Activated naive CD8-positive, alpha-beta T cell treated with anti-CD3 and anti-CD28 coated beads, Interleukin-2, amount 10 ng/mL, durations not matched to agents 7 days and 5 days (primary cell): ENCODE data around the gene CASP7. TPM values are rescaled to one million over a fixed set of nuclear protein-coding genes. Genes with fewer than 3 reads are reported as not detected.

Experiments
- ATAC-seq: fragments of 150-1000 bp; cut with Tn5 transposase; one replicate; pipeline ENCODE4 v1.10.0; 2021; ENCODE audit warnings: low read depth, moderate library complexity
- POLR2A ChIA-PET: fragments of 350-600 bp; sonication (Branson Sonifier 250); formaldehyde crosslinking; loops from one replicate; lab custom pipeline; 2021; ENCODE audit warnings: antibody characterized with exemption; lab: Charles Lee
- DNase-seq: peaks from one replicate; pipeline ENCODE4 v3.0.0; 2021
- H3K27ac Mint-ChIP-seq: one replicate; pipeline ENCODE4 v1.8.0; 2022; ENCODE audit warnings: mild to moderate bottlenecking, mixed read lengths
- H3K27me3 Mint-ChIP-seq: one replicate; pipeline ENCODE4 v1.8.0; 2022; ENCODE audit warnings: mild to moderate bottlenecking, moderate library complexity, mixed read lengths
- H3K36me3 Mint-ChIP-seq: one replicate; pipeline ENCODE4 v1.8.0; 2021; ENCODE audit warnings: mild to moderate bottlenecking, mixed read lengths
- H3K4me1 Mint-ChIP-seq: one replicate; pipeline ENCODE4 v1.8.0; 2021; ENCODE audit warnings: mixed read lengths
- H3K4me3 Mint-ChIP-seq: one replicate; pipeline ENCODE4 v1.8.0; 2022; ENCODE audit warnings: mild to moderate bottlenecking, moderate library complexity, mixed read lengths
- H3K9me3 Mint-ChIP-seq: one replicate; pipeline ENCODE4 v1.8.0; 2021; ENCODE audit warnings: mixed read lengths
- total RNA-seq, 2 experiments: library from RNA; stranded (reverse); gene quantifications; one replicate each; pipeline ENCODE4 v1.2.3, GENCODE V29; 2021

The CASP7 gene
- total RNA-seq, 2 experiments from 2014 or later, result 32.6 to 35.9 TPM

DNA sequence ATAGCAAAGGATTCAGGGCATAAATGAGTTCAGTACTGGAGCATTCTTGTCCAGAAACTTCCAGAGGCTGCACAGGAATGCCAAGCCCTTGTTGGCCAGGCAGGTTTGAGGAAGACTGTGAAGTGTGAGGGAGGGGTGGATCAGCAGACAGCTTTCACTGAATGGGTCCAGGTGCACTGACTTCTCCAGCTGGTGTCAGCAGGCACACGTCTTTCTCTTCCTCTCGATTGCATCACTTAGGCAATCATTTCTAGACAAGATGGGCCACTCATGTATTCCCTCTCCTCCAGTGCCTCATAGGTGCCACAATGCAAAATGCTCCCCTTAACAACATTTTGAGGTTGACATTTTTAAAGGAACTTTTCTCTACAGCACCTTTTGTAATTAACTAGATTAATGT is 56.2 kb downstream of the CASP7 start:
- peaks cover 2% of the 10 kb centered on the region for H3K4me1 Mint-ChIP-seq
- ATAC-seq, result no peak
- H3K36me3 Mint-ChIP-seq, result peaks cover 7% of the 10 kb centered on the region
- no peak overlapping the region for H3K27ac Mint-ChIP-seq
- no peaks in the 10 kb centered on the region for H3K9me3 Mint-ChIP-seq
- no peak for DNase-seq
- no peak overlapping the region for H3K4me3 Mint-ChIP-seq
- H3K27me3 Mint-ChIP-seq, result peaks cover under 1% of the 10 kb centered on the region
- POLR2A ChIA-PET, result no interaction called here

DNA sequence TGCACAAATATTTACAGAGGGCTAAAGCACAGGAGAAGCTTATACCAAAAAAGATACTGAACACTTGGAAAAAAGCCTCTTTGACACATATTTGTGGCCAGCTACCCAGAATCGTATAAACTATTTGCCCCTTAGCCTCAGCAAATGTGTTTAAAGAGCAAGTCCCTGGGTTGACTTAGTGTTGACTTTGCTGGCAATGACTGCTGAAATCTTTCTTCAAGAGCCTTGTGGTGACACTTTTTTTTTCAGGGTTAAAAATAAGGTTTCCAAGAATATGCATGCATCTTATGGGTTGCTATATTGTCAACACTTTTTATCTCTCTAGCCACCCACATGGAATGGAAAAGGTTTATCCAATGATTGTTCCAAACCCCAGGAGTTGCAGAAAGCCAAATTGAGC is 56.9 kb downstream of the CASP7 start:
- DNase-seq, result no peak
- Mint-ChIP-seq H3K27ac (no peak overlapping the region), H3K9me3 (no peaks in the 10 kb centered on the region), H3K36me3 (peaks cover 5% of the 10 kb centered on the region), H3K4me1 (peaks cover 2% of the 10 kb centered on the region), H3K27me3 (peaks cover 1% of the 10 kb centered on the region), H3K4me3 (no peak overlapping the region)
- no peak for ATAC-seq
- POLR2A ChIA-PET, result no interaction called here

GRCh38 chr10:113739031-113739430 is 59.3 kb downstream of the CASP7 start:
- POLR2A ChIA-PET, result no interaction called here
- H3K36me3 Mint-ChIP-seq, result peaks cover 6% of the 10 kb centered on the region
- H3K9me3 Mint-ChIP-seq, result no peaks in the 10 kb centered on the region
- DNase-seq (no peak), ATAC-seq (no peak)
- no peak overlapping the region for H3K27ac Mint-ChIP-seq
- H3K4me1 Mint-ChIP-seq, result peaks cover 3% of the 10 kb centered on the region
- H3K27me3 Mint-ChIP-seq, result peaks cover 6% of the 10 kb centered on the region
- H3K4me3 Mint-ChIP-seq, result no peak overlapping the region

- POLR2A ChIA-PET, result no interaction called here
- DNase-seq, result no peak
- no peaks in the 10 kb centered on the region for H3K9me3 Mint-ChIP-seq
- no peak overlapping the region for H3K27ac Mint-ChIP-seq
- no peak for ATAC-seq
- H3K27me3 Mint-ChIP-seq, result peaks cover 10% of the 10 kb centered on the region
- peaks cover 2% of the 10 kb centered on the region for H3K36me3 Mint-ChIP-seq
- peaks cover 3% of the 10 kb centered on the region for H3K4me1 Mint-ChIP-seq
- no peak overlapping the region for H3K4me3 Mint-ChIP-seq
Observed at GRCh38 chr10:113739577-113739976, 59.9 kb downstream of the CASP7 start.

DNA sequence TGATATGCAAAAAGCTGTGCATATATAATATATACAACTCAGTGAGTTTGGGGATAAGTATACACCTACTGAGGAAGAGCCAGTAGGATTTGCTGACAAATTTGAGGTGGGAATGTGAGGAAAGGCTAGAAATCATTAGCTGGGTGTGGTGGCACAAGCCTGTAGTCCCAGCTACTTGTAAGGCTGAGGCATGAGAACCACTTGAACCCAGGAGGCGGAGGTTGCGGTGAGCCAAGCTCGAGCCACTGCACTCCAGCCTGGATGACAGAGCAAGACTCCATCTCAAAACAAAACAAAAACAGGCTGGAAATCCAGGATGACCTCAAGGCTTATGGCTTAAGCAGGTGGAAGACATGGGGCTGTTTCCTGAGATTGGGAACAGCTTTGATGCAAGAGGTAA is 61.1 kb downstream of the CASP7 start:
- Mint-ChIP-seq H3K27ac (no peak overlapping the region), H3K27me3 (peaks cover 16% of the 10 kb centered on the region), H3K36me3 (peaks cover 2% of the 10 kb centered on the region), H3K4me3 (no peak overlapping the region), H3K4me1 (peaks cover 3% of the 10 kb centered on the region), H3K9me3 (no peaks in the 10 kb centered on the region)
- DNase-seq (no peak), ATAC-seq (no peak)
- POLR2A ChIA-PET, result no interaction called here

DNA sequence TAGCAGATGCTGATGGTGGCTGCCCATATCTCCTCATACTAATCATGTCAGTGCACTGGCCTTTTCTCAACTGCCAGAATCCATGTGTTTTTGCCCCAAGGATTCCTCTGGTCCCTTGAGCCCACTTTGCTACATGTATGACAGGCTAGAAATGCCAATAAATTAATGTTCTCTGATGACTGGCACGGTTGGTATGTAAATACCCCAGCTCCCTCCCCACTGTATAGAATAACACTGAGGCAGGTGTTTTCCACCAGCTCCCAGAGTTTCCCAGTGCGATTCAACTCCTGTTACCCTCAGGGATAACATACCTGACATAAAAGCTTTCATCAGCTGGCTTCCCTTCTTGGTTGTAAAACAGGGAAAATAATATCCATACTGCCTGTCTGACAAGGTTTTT is 62.8 kb downstream of the CASP7 start:
- Mint-ChIP-seq H3K9me3 (peaks cover under 1% of the 10 kb centered on the region), H3K27ac (no peak overlapping the region), H3K4me3 (no peak overlapping the region), H3K27me3 (peaks cover 19% of the 10 kb centered on the region), H3K4me1 (peaks cover 1% of the 10 kb centered on the region), H3K36me3 (peaks cover 2% of the 10 kb centered on the region)
- POLR2A ChIA-PET, result no interaction called here
- no peak for ATAC-seq
- DNase-seq, result no peak

- Mint-ChIP-seq H3K27ac (no peak overlapping the region), H3K27me3 (peaks cover 19% of the 10 kb centered on the region), H3K36me3 (peaks cover 2% of the 10 kb centered on the region), H3K4me1 (peaks cover 1% of the 10 kb centered on the region), H3K4me3 (no peak overlapping the region), H3K9me3 (peaks cover 2% of the 10 kb centered on the region)
- ATAC-seq (no peak), DNase-seq (no peak)
- POLR2A ChIA-PET, result no interaction called here
Observed at GRCh38 chr10:113743594-113743993, 63.9 kb downstream of the CASP7 start.

GRCh38 chr10:113745374-113745773 is 65.7 kb downstream of the CASP7 start:
- Mint-ChIP-seq H3K27ac (no peak overlapping the region), H3K4me1 (peaks cover 1% of the 10 kb centered on the region), H3K27me3 (peaks cover 24% of the 10 kb centered on the region), H3K36me3 (peaks cover 2% of the 10 kb centered on the region), H3K4me3 (no peak overlapping the region), H3K9me3 (peaks cover 2% of the 10 kb centered on the region)
- ATAC-seq (no peak), DNase-seq (no peak)
- POLR2A ChIA-PET, result no interaction called here

GRCh38 chr10:113746217-113746957 is 66.7 kb downstream of the CASP7 start:
- peaks cover 2% of the 10 kb centered on the region for H3K9me3 Mint-ChIP-seq
- H3K36me3 Mint-ChIP-seq, result peaks cover 2% of the 10 kb centered on the region
- H3K4me3 Mint-ChIP-seq, result no peak overlapping the region
- ATAC-seq, result no peak
- no peak for DNase-seq
- no peak overlapping the region for H3K27ac Mint-ChIP-seq
- POLR2A ChIA-PET, result no interaction called here
- H3K27me3 Mint-ChIP-seq, result peaks cover 27% of the 10 kb centered on the region
- H3K4me1 Mint-ChIP-seq, result peaks cover 1% of the 10 kb centered on the region

DNA sequence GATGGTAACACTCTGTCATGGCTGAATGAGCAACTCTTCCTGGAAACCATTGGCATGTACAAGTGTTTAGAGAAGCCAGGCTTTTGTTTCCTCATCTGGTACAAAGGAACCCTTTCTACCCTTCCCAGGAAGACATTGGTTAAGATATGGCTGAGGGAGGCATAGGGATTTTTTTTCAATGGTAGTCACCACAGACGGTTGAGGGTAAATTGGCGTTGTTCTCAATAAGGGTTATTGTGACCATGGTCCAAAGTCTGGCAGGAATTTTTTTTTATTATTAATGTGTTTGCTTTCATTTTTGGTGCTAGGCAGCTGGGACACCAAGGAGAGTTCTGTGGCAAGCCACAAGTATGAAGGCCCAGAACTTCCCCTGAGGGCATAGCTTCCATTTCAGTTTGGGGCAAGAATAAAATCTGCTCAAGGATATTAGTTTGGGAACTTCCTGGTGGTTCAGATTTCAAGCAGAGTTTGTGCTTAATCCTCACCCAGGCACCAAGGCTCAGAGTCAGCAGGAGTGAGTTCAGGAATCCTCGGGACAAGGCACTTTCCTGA is 71.5 kb downstream of the CASP7 start, which contains the start of gene PLEKHS1:
TSS of gene PLEKHS1 (plus strand) at position 502 of the 552 bp plus-strand sequence. CDS start 3,596 bp downstream, outside the sequence.
- Mint-ChIP-seq H3K27me3 (peaks cover 25% of the 10 kb centered on the region), H3K4me3 (no peak within 1 kb of the TSS), H3K4me1 (no peaks in the 10 kb centered on the region), H3K36me3 (no peaks in the 10 kb centered on the region), H3K27ac (no peak within 1 kb of the TSS), H3K9me3 (peaks cover 2% of the 10 kb centered on the region)
- DNase-seq (no peak), ATAC-seq (no peak)
- POLR2A ChIA-PET, result no interaction called here

DNA sequence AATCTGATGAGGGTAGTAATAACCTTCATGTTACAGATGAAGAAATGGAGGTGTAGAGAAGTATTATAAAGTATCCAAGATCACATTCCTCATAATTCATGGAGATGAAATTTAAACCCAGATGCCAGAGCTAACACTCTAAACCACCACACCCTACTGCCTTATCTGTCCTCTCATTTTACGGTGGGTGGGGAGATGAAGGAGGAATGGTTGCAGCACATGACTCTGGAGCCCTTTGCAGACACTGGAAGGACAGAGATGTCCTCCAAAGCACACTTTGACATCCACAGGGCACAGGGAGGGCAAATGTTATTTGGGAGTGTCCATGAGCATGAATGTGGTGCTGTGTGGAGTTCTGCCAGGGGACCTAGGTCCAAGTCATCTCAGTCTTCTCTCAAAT is 72.8 kb downstream of the CASP7 start:
- peaks cover 23% of the 10 kb centered on the region for H3K27me3 Mint-ChIP-seq
- H3K4me3 Mint-ChIP-seq, result no peak overlapping the region
- ATAC-seq (no peak), DNase-seq (no peak)
- POLR2A ChIA-PET, result no interaction called here
- H3K36me3 Mint-ChIP-seq, result no peaks in the 10 kb centered on the region
- no peak overlapping the region for H3K27ac Mint-ChIP-seq
- no peaks in the 10 kb centered on the region for H3K4me1 Mint-ChIP-seq
- peaks cover under 1% of the 10 kb centered on the region for H3K9me3 Mint-ChIP-seq

DNA sequence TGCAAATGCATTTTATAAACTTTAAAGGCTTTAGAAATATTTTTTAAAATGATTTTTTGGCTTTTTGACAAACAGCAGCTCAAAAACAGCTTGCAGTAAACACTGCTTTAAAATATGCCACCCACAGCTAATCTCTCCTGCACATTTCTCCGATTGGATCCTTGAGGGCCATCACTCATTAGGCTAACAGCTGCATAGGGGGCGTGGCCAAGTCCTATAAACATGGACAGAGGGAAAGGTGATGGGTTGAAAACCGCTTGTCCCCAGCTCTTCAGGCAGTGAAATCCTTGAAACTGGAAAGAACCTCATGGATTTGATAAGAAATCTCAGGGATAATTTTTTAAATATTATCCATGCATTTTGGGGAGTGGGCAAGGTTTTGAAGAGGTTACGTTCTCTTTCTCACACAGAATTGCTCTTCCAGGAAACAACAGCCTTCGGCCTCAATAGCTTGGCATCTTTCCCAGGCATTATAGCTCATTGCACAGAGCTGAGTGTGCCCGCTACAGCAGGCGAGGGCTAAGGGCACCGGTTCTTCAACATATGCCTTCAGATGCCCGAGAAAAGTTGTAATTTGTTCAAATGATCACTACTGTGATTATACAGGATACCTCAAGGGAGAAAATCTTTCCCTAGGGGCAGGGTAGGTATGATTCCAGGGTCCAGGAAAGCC is 73.4 kb downstream of the CASP7 start:
- DNase-seq, result no peak
- ATAC-seq, result no peak
- no peak overlapping the region for H3K4me3 Mint-ChIP-seq
- POLR2A ChIA-PET, result no interaction called here
- H3K27me3 Mint-ChIP-seq, result peaks cover 29% of the 10 kb centered on the region
- H3K36me3 Mint-ChIP-seq, result no peaks in the 10 kb centered on the region
- no peaks in the 10 kb centered on the region for H3K4me1 Mint-ChIP-seq
- H3K9me3 Mint-ChIP-seq, result no peaks in the 10 kb centered on the region
- no peak overlapping the region for H3K27ac Mint-ChIP-seq

GRCh38 chr10:113754125-113754524 is 74.4 kb downstream of the CASP7 start:
- POLR2A ChIA-PET, result no interaction called here
- DNase-seq, result no peak
- ATAC-seq, result no peak
- H3K9me3 Mint-ChIP-seq, result no peaks in the 10 kb centered on the region
- H3K27ac Mint-ChIP-seq, result no peak overlapping the region
- H3K27me3 Mint-ChIP-seq, result peaks cover 37% of the 10 kb centered on the region
- H3K36me3 Mint-ChIP-seq, result no peaks in the 10 kb centered on the region
- H3K4me3 Mint-ChIP-seq, result no peak overlapping the region
- no peaks in the 10 kb centered on the region for H3K4me1 Mint-ChIP-seq

DNA sequence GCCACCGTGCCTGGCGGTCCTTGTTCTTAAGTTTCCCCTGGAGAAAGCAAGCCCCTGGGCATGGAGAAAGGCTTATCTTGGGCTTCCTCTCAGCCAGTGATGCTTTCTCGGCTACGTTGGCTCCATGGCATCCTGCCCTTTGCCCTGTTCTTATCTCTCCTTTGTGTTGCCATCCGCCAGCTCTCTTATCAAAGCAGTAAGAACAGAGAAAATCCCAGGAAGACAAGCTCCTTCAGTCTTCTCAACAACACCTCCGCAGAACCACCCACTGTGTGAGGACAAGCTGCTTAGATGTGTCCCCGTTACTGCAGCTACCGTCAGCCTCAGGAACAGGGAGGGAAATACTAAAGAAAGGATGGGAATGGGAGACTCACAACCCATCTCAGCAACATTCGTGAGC is 75.1 kb downstream of the CASP7 start:
- peaks cover 38% of the 10 kb centered on the region for H3K27me3 Mint-ChIP-seq
- H3K9me3 Mint-ChIP-seq, result no peaks in the 10 kb centered on the region
- POLR2A ChIA-PET, result no interaction called here
- H3K4me1 Mint-ChIP-seq, result no peaks in the 10 kb centered on the region
- no peak overlapping the region for H3K27ac Mint-ChIP-seq
- ATAC-seq, result no peak
- no peak overlapping the region for H3K4me3 Mint-ChIP-seq
- DNase-seq, result no peak
- no peaks in the 10 kb centered on the region for H3K36me3 Mint-ChIP-seq
